GM21360 (cell line): ENCODE data around the gene SND1.
"Not testable (repeated sequence)": the region's sequence is repeated elsewhere in the genome, so short reads cannot be mapped to it uniquely, and the experiment has no call there.

Experiments
- ATAC-seq: cut with Tn5 transposase; IDR thresholded peaks from one replicate; pipeline ENCODE4 v1.9.1; 2021; ENCODE audit warnings: mild to moderate bottlenecking, moderate library complexity; ENCODE audit not compliant: unreplicated experiment

The SND1 gene

DNA sequence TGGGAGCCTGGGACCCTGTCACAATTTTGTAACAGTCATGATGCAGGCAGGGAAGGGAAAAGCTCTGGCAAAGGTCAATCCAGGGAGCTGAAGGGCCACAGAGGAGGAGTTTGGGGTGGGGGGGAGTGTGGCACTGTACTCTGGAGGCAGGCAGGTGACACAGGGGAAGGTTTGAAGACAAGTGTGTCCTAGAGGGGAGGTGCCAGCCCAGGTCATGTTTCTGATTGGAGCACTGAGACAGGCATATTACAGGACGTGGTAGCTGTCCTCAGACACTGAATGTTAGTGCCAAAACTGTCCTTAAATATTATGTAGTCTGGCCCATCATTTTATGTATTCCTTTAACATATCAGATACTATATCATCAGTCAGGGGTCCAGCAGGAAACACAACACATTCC is 454.8 kb downstream of the SND1 start:
- ATAC-seq: no peak

GRCh38 chr7:128107516-128107915 is 455.5 kb downstream of the SND1 start:
- ATAC-seq: not testable (repeated sequence)

DNA sequence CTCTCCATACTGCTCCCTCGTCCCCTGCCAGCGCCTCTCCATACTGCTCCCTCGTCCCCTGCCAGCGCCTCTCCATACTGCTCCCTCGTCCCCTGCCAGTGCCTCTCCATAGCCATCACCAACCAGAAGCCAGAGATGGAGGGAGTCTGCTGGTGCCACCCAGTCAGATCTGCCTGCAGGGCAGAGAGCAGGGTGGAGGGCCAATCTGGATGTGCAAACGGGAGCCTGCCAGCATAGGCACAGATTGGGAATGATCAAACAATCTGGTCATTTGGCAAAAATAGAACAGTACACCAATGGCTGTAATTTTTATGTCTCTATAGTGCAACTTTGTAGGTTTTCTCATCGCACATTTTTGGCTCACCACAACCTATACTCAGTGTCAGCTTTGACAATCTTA is 456.1 kb downstream of the SND1 start:
- no peak for ATAC-seq

DNA sequence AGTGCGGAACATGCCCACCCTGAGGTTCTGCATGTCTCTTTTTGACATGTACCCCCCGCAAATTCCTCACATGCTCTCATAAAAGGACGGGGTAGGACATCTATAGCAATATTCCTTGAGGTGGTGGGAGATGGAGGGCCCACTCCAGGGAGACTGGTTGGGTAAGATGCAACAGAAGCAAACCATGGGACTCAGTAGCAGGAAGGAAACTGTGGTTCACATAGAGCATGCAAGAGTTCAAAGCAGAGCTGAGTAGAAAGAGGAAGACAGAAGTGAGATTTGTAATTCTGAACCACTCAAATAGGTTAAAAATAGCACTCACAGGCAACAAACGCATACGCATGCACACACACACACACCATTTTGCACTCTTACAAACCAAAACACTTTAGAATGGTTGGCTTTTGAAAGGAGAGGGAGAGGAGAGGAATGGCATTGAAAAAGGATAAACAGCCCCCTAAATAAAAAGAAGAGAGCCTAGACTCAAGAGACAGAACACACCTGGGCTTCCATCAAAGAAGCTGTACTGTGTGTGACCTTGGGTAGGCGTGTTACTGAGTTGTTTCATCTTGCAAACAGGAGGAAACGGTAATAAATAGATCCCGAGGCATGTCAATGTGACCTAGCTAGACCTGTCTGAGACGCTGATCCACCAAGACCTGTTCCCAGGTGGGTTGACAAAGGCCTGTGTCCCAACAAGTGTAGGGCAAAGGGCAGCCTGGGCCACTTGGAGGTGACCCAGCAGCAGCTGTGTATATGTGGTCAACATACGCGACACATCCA is 456.8 kb downstream of the SND1 start:
- ATAC-seq: peak; percentile 86

DNA sequence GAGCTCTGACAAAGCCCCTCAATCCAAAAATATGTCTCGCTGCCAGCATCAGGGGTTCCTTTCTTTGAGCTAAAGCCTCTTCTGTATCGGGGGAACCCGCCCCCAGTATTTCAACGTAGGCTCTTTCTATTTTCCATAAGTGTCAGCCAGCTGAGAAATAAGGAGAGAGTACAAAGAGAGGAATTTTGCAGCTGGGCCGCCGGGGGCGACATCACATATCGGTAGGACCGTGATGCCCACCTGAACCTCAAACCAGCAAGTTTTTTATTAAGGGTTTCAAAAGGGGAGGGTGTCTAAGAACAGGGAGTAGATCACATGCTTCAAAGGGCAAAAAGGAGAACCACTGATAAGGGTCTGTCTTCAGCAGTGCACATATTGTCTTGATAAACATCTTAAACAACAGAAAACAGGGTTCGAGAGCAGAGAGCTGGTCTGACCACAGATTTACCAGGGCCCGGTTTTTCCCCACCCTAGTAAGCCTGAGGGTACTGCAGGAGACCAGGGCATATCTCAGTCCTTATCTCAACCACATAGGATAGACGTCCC is 457.5 kb downstream of the SND1 start:
- ATAC-seq: not testable (repeated sequence)

DNA sequence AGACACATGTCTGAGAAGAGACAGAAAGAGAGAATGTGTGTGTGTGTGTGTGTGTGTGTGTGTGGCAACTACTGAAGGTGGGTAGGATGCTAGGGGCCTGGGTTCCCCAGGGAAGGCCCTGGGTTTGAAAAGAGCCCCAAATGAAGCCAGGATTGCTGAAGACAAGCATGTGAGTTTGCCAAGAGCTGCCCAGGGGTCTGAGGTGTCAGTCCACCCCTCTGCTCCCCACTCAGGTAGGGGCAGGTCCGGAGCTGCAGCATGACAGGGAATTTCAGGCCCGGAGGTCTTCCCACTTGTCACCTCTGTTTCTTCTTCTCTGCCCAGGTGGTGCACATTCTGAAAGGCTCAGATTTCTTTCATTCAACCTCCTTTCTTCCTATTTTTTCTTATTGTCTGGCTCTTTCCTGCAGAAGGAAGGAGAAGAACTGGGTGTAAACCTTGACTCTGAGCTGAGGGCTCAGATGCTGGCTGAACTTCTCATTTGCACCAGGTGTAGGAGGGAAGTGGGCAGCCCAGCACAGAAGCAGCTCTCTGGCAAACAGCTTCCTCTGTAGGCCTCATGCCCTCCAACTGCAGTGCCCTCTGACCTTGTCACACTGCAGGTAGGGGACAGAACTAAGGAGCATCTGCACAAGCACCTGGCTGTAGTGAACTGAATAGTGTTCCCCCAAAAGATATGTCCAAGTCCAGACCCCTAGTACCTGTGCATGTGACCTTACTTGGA is 458.8 kb downstream of the SND1 start:
- no peak for ATAC-seq

DNA sequence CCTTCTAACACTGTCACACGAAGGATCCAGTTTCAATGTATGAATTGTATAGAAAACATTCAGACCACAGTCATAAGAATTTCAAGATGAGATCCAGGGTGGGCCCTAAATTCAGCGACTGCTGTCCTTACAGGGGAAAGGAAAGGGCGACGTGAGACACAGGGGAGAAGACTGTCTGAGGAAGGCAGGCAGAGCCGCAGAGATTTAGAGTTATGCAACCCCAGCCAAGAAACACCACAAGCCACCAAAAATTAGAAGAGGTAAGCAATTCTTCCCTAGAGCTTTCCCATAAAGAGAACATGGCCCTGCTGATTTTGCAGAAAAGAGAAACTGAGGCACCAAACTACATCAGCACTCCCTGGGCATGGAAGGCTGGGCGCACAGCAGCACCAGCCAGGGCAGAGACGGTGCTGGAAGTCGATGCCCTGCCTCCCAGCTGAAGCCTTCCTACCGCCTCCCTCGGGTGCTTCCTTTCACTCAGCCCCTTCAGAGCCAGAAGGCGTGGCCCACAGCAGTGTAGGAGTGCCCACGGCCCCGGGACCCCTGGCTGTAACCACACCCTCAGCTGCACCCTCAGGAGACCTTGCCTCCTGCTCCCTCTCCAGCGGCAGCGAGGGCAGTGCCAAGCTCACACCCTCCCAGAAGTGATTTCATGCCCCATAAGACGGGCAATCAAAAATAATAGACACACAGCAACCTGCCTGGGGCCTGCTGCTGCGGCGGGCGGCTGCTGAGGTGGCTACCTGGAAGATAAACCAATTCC is 460.2 kb downstream of the SND1 start:
- no peak for ATAC-seq

- no peak for ATAC-seq
These were observed 460.8 kb downstream of the SND1 start for GRCh38 chr7:128112781-128113221.

- ATAC-seq: no peak
These were observed 461.8 kb downstream of the SND1 start for GRCh38 chr7:128113839-128114238.

DNA sequence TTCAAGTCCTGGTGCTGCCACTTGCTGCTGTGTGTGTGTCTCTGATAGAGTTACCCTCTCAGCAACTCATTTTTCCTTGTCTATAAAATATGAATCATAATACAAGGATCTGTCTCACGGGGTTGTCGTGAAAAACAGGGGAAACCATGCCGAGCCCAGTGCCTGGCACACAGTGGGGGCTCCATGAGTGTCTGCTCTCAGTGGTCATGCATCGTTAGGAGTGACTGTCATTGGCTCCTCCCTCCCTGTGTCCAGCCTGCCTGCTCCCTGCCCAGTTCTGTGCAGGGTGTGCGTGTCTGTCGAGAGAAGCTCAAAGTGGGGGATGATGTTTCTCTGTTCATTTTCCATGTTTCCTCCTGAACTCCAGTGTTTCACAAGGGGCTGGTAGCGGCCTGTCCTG is 462.8 kb downstream of the SND1 start:
- no peak for ATAC-seq

DNA sequence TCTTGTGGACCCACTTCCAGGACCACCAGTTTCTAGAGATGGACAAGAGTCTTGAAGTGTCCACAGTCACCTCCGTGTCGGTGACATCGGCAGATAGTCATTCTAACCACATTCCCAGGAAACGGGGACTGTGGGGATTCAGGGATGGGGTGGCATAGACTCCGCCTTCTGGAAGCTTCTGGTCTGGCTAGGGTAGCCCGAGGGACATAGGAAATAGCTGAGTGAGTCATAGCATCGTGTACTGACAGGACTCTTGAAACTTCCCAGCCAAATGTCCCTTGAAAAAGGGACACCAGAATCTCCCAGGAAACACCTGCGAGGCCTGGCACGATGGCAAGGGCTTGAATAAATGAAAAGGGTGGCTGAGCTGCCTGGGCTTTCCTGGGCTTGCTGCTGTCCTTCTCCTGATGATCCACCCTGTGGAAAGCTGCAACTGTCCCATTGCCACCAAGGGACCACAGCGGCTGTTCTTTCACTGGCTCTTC is 463.4 kb downstream of the SND1 start:
- ATAC-seq: no peak

GRCh38 chr7:128115821-128116723 is 464.1 kb downstream of the SND1 start:
- no peak for ATAC-seq

GRCh38 chr7:128116740-128117139 is 464.7 kb downstream of the SND1 start:
- ATAC-seq: no peak

GRCh38 chr7:128117691-128118090 is 465.7 kb downstream of the SND1 start:
- no peak for ATAC-seq

- no peak for ATAC-seq
These were observed 467.0 kb downstream of the SND1 start for GRCh38 chr7:128119036-128119435.

- no peak for ATAC-seq
These were observed 468.1 kb downstream of the SND1 start for GRCh38 chr7:128120116-128120515.

DNA sequence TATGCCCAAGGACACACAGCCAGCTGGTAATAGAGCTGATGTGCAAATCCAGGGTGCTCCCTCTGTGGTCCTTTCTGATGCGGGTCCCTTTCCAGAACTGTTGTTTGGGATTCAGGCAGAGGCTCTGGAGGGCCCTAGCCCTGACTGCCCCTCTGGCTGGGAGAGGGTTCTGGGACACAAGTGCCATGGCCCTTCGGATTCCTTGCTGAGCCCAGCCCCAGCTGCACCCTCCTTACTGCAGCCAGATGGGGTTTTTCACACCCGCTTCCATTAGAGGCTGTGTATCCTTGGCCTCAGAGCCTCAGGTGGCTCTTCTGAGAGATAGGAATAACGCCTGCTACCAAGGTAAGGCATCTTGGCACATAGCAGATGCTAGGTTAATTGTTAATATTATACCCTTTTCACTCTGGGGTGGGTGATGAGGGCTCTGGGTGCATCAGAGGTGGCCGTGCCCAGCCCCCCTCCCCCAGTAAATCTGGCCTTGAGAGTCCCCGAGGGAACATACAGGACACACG is 469.0 kb downstream of the SND1 start:
- ATAC-seq: no peak

DNA sequence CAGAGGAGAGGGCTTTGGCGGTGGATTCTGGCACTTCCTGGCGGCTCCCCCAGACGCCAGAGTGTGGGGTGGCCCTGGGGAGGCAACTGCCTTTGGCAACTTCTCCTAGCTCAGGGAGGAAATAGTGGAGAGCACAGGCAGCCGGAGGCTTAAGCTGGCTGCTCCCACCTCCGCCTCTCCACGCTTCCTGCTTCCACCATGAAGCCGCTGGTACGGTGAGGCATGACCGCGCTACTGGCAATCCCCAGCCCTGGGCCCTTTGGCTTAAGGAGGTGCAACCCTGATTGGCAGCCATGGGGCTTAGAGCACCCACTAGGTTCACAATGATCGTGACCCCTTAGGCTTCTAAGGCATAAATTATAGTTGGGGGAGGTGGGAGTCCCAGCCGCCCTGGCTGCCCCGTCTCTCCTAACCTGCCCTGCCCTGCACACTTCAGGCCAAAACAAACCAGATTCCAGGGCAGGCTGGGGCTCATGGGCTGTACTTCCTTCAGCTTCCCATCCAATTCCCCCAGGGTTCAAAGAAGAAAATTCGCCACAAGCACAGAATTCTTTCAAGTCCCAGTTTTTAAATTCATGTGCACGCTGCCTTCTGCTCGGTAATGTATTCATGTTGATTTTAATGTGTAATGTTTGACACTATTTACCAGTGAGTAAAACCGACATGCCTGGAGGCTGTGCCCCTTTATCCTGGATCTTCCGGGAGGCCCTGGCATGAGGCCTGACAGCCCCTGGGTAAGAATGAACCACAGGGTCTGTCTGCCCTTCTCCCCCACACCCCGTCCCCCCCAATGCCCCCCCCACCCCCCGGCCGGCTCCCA is 469.9 kb downstream of the SND1 start:
- ATAC-seq: no peak
